H54 (cell line): ENCODE results near the gene UBE2L3.
A peak's percentile ranks its signal among the peaks of the same experiment; 100 is the strongest.

ENCODE experiments used
- DNase-seq: peaks from one replicate; pipeline ENCODE4 v3.0.0; 2011; ENCODE audit warnings: low spot score, mixed read lengths; ENCODE audit not compliant: insufficient read length
- FAIRE-seq: peaks from 3 replicates; lab custom pipeline; 2011; peaks lifted over from hg19 to GRCh38; lab: Jason Lieb, UNC
- POLR2A ChIP-seq: IDR thresholded peaks from 2 replicates; pipeline ENCODE4 v1.6.1; 2011; ENCODE audit warnings: low read depth, mild to moderate bottlenecking, low read length

The UBE2L3 gene

GRCh38 chr22:21624120-21624879, 56.8 kb downstream of the UBE2L3 start:
- DNase-seq (no peak), FAIRE-seq (no peak)
- TF ChIP-seq POLR2A: no peak

- FAIRE-seq (no peak), DNase-seq (no peak)
- no peak for TF ChIP-seq POLR2A
These were observed 57.6 kb downstream of the UBE2L3 start for GRCh38 chr22:21624880-21625791.

- DNase-seq (no peak), FAIRE-seq (no peak)
- no peak for TF ChIP-seq POLR2A
These were observed 58.7 kb downstream of the UBE2L3 start for GRCh38 chr22:21626073-21626734.

- DNase-seq (no peak), FAIRE-seq (no peak)
- no peak for TF ChIP-seq POLR2A
These were observed 59.4 kb downstream of the UBE2L3 start for GRCh38 chr22:21626735-21627469.

GRCh38 chr22:21628386-21629254, 61.1 kb downstream of the UBE2L3 start:
- TF ChIP-seq POLR2A: no peak
- FAIRE-seq (no peak), DNase-seq (no peak)

- peak; percentile 74 for TF ChIP-seq POLR2A
- FAIRE-seq: no peak
- DNase-seq: peak; percentile 77
These were observed 62.0 kb downstream of the UBE2L3 start, which contains the start of gene YDJC for GRCh38 chr22:21629255-21630149. Gene YDJC, minus strand, starts transcription at chr22:21630022. Its CDS starts 8 bp downstream, at chr22:21630014.

- FAIRE-seq (no peak), DNase-seq (no peak)
- no peak for TF ChIP-seq POLR2A
These were observed 63.5 kb downstream of the UBE2L3 start for GRCh38 chr22:21631025-21631424.

- FAIRE-seq (no peak), DNase-seq (no peak)
- TF ChIP-seq POLR2A: no peak
These were observed 64.9 kb downstream of the UBE2L3 start, which contains the start of gene CCDC116 for GRCh38 chr22:21632237-21632895. Gene CCDC116, plus strand, starts transcription at chr22:21632760. Its CDS starts 422 bp downstream, at chr22:21633182.

GRCh38 chr22:21632931-21633330, 65.4 kb downstream of the UBE2L3 start:
- FAIRE-seq (no peak), DNase-seq (no peak)
- no peak for TF ChIP-seq POLR2A

- FAIRE-seq: no peak
- TF ChIP-seq POLR2A: no peak
- no peak for DNase-seq
These were observed 66.0 kb downstream of the UBE2L3 start for GRCh38 chr22:21633481-21633880.

- DNase-seq (no peak), FAIRE-seq (no peak)
- TF ChIP-seq POLR2A: no peak
These were observed 66.6 kb downstream of the UBE2L3 start for GRCh38 chr22:21634081-21634480.
